Fibroblast of pulmonary artery (primary cell): Measurements from ENCODE around the gene ASF1A.

Experiments
- DNase-seq: peaks from one replicate; pipeline ENCODE4 v3.0.0-alpha.2; 2010; ENCODE audit warnings: low read depth
- H3K4me3 ChIP-seq: replicated peaks from 2 replicates; pipeline ENCODE4 v1.5.1; 2011; ENCODE audit warnings: low read depth, mild to moderate bottlenecking, control low read depth, low read length, moderate library complexity
- CTCF ChIP-seq: IDR thresholded peaks from 2 replicates; pipeline ENCODE4 v1.5.1; 2011; ENCODE audit warnings: mild to moderate bottlenecking, control low read depth, low read length, inconsistent platforms; ENCODE audit errors: missing control alignments

The ASF1A gene

GRCh38 chr6:118908441-118908840 lies 14.5 kb downstream of the ASF1A start:
- DNase-seq: no peak
- H3K4me3 ChIP-seq: no peak overlapping the region
- TF ChIP-seq CTCF: no peak

- no peak overlapping the region for H3K4me3 ChIP-seq
- TF ChIP-seq CTCF: no peak
- DNase-seq: no peak
Measured at GRCh38 chr6:118912646-118913045, 18.7 kb downstream of the ASF1A start.

- TF ChIP-seq CTCF: no peak
- no peak overlapping the region for H3K4me3 ChIP-seq
- no peak for DNase-seq
Measured at GRCh38 chr6:118913161-118913560, 19.2 kb downstream of the ASF1A start.

GRCh38 chr6:118914598-118914997 lies 20.6 kb downstream of the ASF1A start:
- DNase-seq: no peak
- no peak overlapping the region for H3K4me3 ChIP-seq
- TF ChIP-seq CTCF: no peak

GRCh38 chr6:118917546-118918328 lies 23.8 kb downstream of the ASF1A start:
- H3K4me3 ChIP-seq: no peak overlapping the region
- no peak for DNase-seq
- TF ChIP-seq CTCF: no peak

- no peak for DNase-seq
- no peak for TF ChIP-seq CTCF
- no peak overlapping the region for H3K4me3 ChIP-seq
Measured at GRCh38 chr6:118918329-118918725, 24.4 kb downstream of the ASF1A start.

GRCh38 chr6:118921084-118921483 lies 27.1 kb downstream of the ASF1A start:
- DNase-seq: no peak

More at GRCh38 chr6:118921084-118921483, 27.1 kb downstream of the ASF1A start:
- no peak overlapping the region for H3K4me3 ChIP-seq
- TF ChIP-seq CTCF: no peak
